NCI-H1092 (cell line): ENCODE results near the gene HOGA1.

Experiments
- DNase-seq: peaks from one replicate; lab custom pipeline; 2025; lab: John Stamatoyannopoulos, UW

HOGA1 gene

GRCh38 chr10:97584060-97584797 lies at the start of gene HOGA1:
Gene HOGA1, plus strand, starts transcription at chr10:97584389. Its CDS starts 315 bp downstream, at chr10:97584704.
- DNase-seq = no peak

GRCh38 chr10:97534746-97535367 lies 49.3 kb upstream of the HOGA1 start:
- DNase-seq = no peak

- no peak for DNase-seq
Measured at GRCh38 chr10:97537186-97537869, 46.9 kb upstream of the HOGA1 start.

- DNase-seq = no peak
Measured at GRCh38 chr10:97538411-97538810, 45.8 kb upstream of the HOGA1 start.

GRCh38 chr10:97538839-97539238 lies 45.4 kb upstream of the HOGA1 start:
- DNase-seq = no peak

GRCh38 chr10:97539523-97540200 lies 44.5 kb upstream of the HOGA1 start:
- DNase-seq = no peak

- no peak for DNase-seq
Measured at GRCh38 chr10:97540669-97541500, 43.3 kb upstream of the HOGA1 start.

GRCh38 chr10:97542169-97543024 lies 41.8 kb upstream of the HOGA1 start:
- DNase-seq = no peak

- DNase-seq = no peak
Measured at GRCh38 chr10:97543025-97543546, 41.1 kb upstream of the HOGA1 start.

GRCh38 chr10:97546456-97547270 lies 37.5 kb upstream of the HOGA1 start:
- no peak for DNase-seq

GRCh38 chr10:97547271-97547600 lies 37.0 kb upstream of the HOGA1 start:
- DNase-seq = no peak

- DNase-seq = no peak
Measured at GRCh38 chr10:97547962-97548361, 36.2 kb upstream of the HOGA1 start.

GRCh38 chr10:97548828-97549455 lies 35.2 kb upstream of the HOGA1 start:
- no peak for DNase-seq

GRCh38 chr10:97549587-97550322 lies 34.4 kb upstream of the HOGA1 start:
- DNase-seq = no peak

GRCh38 chr10:97550336-97551149 lies 33.6 kb upstream of the HOGA1 start:
- no peak for DNase-seq

- DNase-seq = no peak
Measured at GRCh38 chr10:97551271-97551670, 32.9 kb upstream of the HOGA1 start.

GRCh38 chr10:97553575-97554031 lies 30.6 kb upstream of the HOGA1 start:
- DNase-seq = no peak
